Middle frontal gyrus (tissue), 1 donor: Measurements from ENCODE around the gene TOM1.
A peak's percentile ranks its signal among the peaks of the same experiment; 100 is the strongest.
"Not testable (repeated sequence)": the region's sequence is repeated elsewhere in the genome, so short reads cannot be mapped to it uniquely, and the experiment has no call there.

ENCODE experiments used
- DNase-seq: peaks from one replicate; pipeline ENCODE4 v3.0.0-alpha.2; 2015; ENCODE audit warnings: low spot score; ENCODE audit errors: extremely low spot score

The TOM1 gene

GRCh38 chr22:35344956-35345690 lies 45.4 kb downstream of the TOM1 start:
- no peak for DNase-seq

GRCh38 chr22:35345808-35346505 lies 46.3 kb downstream of the TOM1 start:
- no peak for DNase-seq

- no peak for DNase-seq
These were observed 47.0 kb downstream of the TOM1 start for GRCh38 chr22:35346596-35347220.

GRCh38 chr22:35347462-35347861 lies 47.8 kb downstream of the TOM1 start:
- DNase-seq = no peak

- DNase-seq = no peak
These were observed 48.4 kb downstream of the TOM1 start for GRCh38 chr22:35348026-35348590.

- DNase-seq = no peak
These were observed 49.0 kb downstream of the TOM1 start for GRCh38 chr22:35348703-35349102.

- no peak for DNase-seq
These were observed 49.6 kb downstream of the TOM1 start for GRCh38 chr22:35349368-35349703.

GRCh38 chr22:35349704-35350538 lies 50.2 kb downstream of the TOM1 start:
- no peak for DNase-seq

GRCh38 chr22:35350539-35351503 lies 51.1 kb downstream of the TOM1 start:
- peak; percentile 19 for DNase-seq

- no peak for DNase-seq
These were observed 52.8 kb downstream of the TOM1 start for GRCh38 chr22:35352214-35353111.

- DNase-seq = no peak
These were observed 53.6 kb downstream of the TOM1 start for GRCh38 chr22:35353318-35353717.

GRCh38 chr22:35354068-35354467 lies 54.4 kb downstream of the TOM1 start:
- DNase-seq = no peak

GRCh38 chr22:35357883-35358621 lies 58.4 kb downstream of the TOM1 start:
- DNase-seq = no peak

GRCh38 chr22:35359380-35360065 lies 59.8 kb downstream of the TOM1 start:
- DNase-seq = no peak

GRCh38 chr22:35361001-35361558 lies 61.4 kb downstream of the TOM1 start:
- no peak for DNase-seq

GRCh38 chr22:35363566-35364086 lies 63.9 kb downstream of the TOM1 start:
- no peak for DNase-seq

GRCh38 chr22:35364230-35364629 lies 64.5 kb downstream of the TOM1 start:
- not testable (repeated sequence) for DNase-seq
